CD4-positive, alpha-beta T cell (primary cell): Measurements from ENCODE around the gene FLT4. TPM values are rescaled to one million over a fixed set of nuclear protein-coding genes. Genes with fewer than 3 reads are reported as not detected.

Source experiments
- ATAC-seq: fragments of 200-7000 bp; cut with Tn5 transposase; one replicate; pipeline ENCODE4 v1.10.0; 2022; ENCODE audit warnings: mild to moderate bottlenecking; ENCODE audit not compliant: poor library complexity
- CTCF ChIA-PET: fragments of 350-600 bp; sonication (Branson Sonifier 250); formaldehyde crosslinking; loops from one replicate; lab custom pipeline; 2021; ENCODE audit warnings: antibody characterized with exemption, inconsistent platforms; lab: Charles Lee
- POLR2A ChIA-PET: fragments of 350-600 bp; sonication (Branson Sonifier 250); formaldehyde crosslinking; loops from one replicate; lab custom pipeline; 2021; ENCODE audit warnings: antibody characterized with exemption, inconsistent platforms; lab: Charles Lee
- DNase-seq, 14 experiments: peaks; one replicate each; pipeline ENCODE4 v3.0.0-alpha.2; 2013 to 2020; ENCODE audit warnings: mixed read lengths in 2 of 14
- H3K27ac ChIP-seq, 2 donors: one replicate each; pipeline versions ENCODE4 v1.5.1 to v1.7.0; 2013; ENCODE audit warnings: low read length in 2 of 2, low read depth in 1 of 2, mild to moderate bottlenecking in 1 of 2
- H3K27me3 ChIP-seq, 2 experiments: 1 replicate in 1 of 2; 2 replicates in 1 of 2; pipeline versions ENCODE4 v1.6.1 to v1.7.0; 2013; ENCODE audit warnings: low read length in 2 of 2, control low read depth in 1 of 2, mild to moderate bottlenecking in 1 of 2, moderate library complexity in 1 of 2; ENCODE audit not compliant: insufficient read depth in 2 of 2, control insufficient read depth in 1 of 2
- H3K36me3 ChIP-seq: one replicate; pipeline ENCODE4 v1.6.1; 2013; ENCODE audit warnings: low read length, control low read depth; ENCODE audit not compliant: insufficient read depth
- H3K4me1 ChIP-seq: one replicate; pipeline ENCODE4 v1.6.1; 2013; ENCODE audit warnings: low read length, control low read depth; ENCODE audit not compliant: insufficient read depth
- H3K4me3 ChIP-seq: one replicate; pipeline ENCODE4 v1.5.1; 2013; ENCODE audit warnings: mild to moderate bottlenecking, low read length, moderate library complexity
- H3K9me3 ChIP-seq, 2 experiments: 1 replicate in 1 of 2; 2 replicates in 1 of 2; pipeline versions ENCODE4 v1.6.1 to v1.7.0; 2013; ENCODE audit warnings: low read length in 2 of 2, mild to moderate bottlenecking in 2 of 2, control low read depth in 1 of 2, moderate library complexity in 1 of 2; ENCODE audit not compliant: control insufficient read depth in 1 of 2, insufficient read depth in 1 of 2
- H3K27ac Mint-ChIP-seq: one replicate; pipeline ENCODE4 v1.8.0; 2020; ENCODE audit warnings: mixed read lengths
- H3K27me3 Mint-ChIP-seq: one replicate; pipeline ENCODE4 v1.8.0; 2021; ENCODE audit warnings: mixed read lengths
- H3K36me3 Mint-ChIP-seq: one replicate; pipeline ENCODE4 v1.8.0; 2021; ENCODE audit warnings: low read depth, mixed read lengths
- H3K4me1 Mint-ChIP-seq: one replicate; pipeline ENCODE4 v1.8.0; 2021; ENCODE audit warnings: low read depth, mixed read lengths
- H3K4me3 Mint-ChIP-seq: one replicate; pipeline ENCODE4 v1.8.0; 2020; ENCODE audit warnings: mild to moderate bottlenecking, mixed read lengths
- H3K9me3 Mint-ChIP-seq: one replicate; pipeline ENCODE4 v1.8.0; 2020; ENCODE audit warnings: mixed read lengths
- CTCF ChIP-seq: fragments of 200-600 bp; IDR thresholded peaks from one replicate; pipeline ENCODE4 v1.8.0; 2022; ENCODE audit warnings: antibody characterized with exemption, mild to moderate bottlenecking
- intact Hi-C, 2 experiments: fragments of 100-400 bp; cut with DNase I in 1 of 2; cut with micrococcal nuclease in 1 of 2; formaldehyde crosslinking; loops; one replicate each; pipeline versions ENCODE4 v1.15.1 to v1.9.0; 2023 to 2025; cut with DNase I, micrococcal nuclease
- total RNA-seq, 174 experiments: library from RNA in 2 of 174; stranded (reverse) in 2 of 174; gene quantifications; one replicate each; pipeline ENCODE4 v1.2.3 and lab custom pipeline; 2021 to 2026

Gene FLT4
- total RNA-seq, 2 experiments from 2014 or later: 2.3 to 2.5 TPM

DNA sequence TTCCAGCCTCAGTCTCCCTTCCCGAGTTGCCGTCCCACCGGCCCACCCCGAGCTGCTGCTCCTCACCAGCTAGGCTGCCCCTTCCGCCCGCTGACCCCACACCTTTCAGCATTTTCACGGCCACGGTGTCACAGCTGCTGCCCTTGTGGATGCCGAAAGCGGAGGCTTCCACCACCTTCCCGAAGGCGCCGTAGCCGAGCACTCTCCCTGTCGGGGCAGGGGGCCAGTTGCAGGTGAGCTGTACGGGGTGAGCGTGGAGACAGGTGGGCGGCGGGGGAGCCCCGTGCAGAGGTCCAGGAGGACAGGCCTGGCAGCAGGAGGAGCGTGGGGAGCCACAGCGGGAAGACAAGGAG lies 29.9 kb downstream of the FLT4 start:
- Mint-ChIP-seq H3K27me3 (no peaks in the 10 kb centered on the region), H3K27ac (no peak overlapping the region), H3K9me3 (no peaks in the 10 kb centered on the region), H3K4me3 (no peak overlapping the region), H3K36me3 (no peaks in the 10 kb centered on the region), H3K4me1 (peaks cover 4% of the 10 kb centered on the region)
- ATAC-seq: no peak
- H3K36me3 ChIP-seq: no peaks in the 10 kb centered on the region
- no peak overlapping the region for H3K4me3 ChIP-seq
- no peaks in the 10 kb centered on the region for H3K27me3 ChIP-seq
- intact Hi-C loops: no loop called here
- ChIA-PET POLR2A (no interaction called here), CTCF (no interaction called here)
- H3K27ac ChIP-seq: no peak overlapping the region
- DNase-seq: no peak
- peaks cover 11% of the 10 kb centered on the region for H3K4me1 ChIP-seq
- TF ChIP-seq CTCF: no peak
- no peaks in the 10 kb centered on the region for H3K9me3 ChIP-seq

DNA sequence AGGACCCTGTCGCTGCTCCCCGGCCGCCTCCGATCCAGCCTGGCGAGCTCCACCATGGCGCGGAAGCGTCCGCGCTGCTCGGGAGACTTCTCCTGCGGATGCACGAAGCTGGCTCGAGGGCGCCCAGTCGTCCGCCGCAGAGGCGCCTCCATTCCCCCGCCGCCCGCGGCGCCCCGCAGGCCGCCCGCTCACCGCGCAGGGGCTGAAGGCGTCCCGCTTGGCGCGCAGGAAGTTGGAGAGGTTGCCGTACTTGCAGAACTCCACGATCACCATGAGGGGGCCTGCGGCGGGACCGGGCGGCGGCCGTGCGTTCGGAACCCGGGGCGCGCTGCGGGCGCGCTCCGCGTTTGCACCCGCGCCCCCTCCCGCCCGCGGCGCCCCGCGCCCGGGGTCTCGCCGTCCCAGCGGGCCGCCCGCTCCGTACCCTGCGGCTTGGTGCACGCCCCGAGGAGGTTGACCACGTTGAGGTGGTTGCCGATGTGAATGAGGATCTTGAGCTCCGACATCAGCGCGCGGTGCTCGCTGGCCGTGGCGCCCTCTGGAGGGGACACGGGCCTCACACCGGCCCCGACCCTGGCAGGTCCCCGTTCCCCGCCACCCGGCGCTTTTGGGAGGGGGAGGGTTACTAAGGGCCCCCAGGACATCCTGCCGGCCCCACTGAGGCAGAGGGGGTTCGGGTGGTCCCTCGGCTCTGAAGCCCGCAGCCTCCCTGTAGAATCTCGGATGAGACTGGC lies 30.4 kb downstream of the FLT4 start:
- intact Hi-C loops: no loop called here
- Mint-ChIP-seq H3K27me3 (no peaks in the 10 kb centered on the region), H3K4me1 (peaks cover 3% of the 10 kb centered on the region), H3K4me3 (no peak overlapping the region), H3K36me3 (no peaks in the 10 kb centered on the region), H3K9me3 (no peaks in the 10 kb centered on the region), H3K27ac (no peak overlapping the region)
- ATAC-seq: peak; percentile 57
- CTCF ChIA-PET: no interaction called here
- H3K36me3 ChIP-seq: no peaks in the 10 kb centered on the region
- DNase-seq: peak in 10 of 14 experiments; percentile 7 to 59 (median 34)
- H3K27me3 ChIP-seq: no peaks in the 10 kb centered on the region
- H3K4me3 ChIP-seq: no peak overlapping the region
- no peaks in the 10 kb centered on the region for H3K9me3 ChIP-seq
- no peak overlapping the region for H3K27ac ChIP-seq
- H3K4me1 ChIP-seq: peaks cover 10% of the 10 kb centered on the region
- TF ChIP-seq CTCF: no peak
- POLR2A ChIA-PET: no interaction called here

GRCh38 chr5:180618487-180618828 lies 30.9 kb downstream of the FLT4 start:
- Histone ChIP-seq H3K4me3 (no peak overlapping the region), H3K27me3 (no peaks in the 10 kb centered on the region), H3K4me1 (peaks cover 5% of the 10 kb centered on the region), H3K27ac (no peak overlapping the region), H3K36me3 (no peaks in the 10 kb centered on the region), H3K9me3 (no peaks in the 10 kb centered on the region)
- no peak overlapping the region for H3K4me3 Mint-ChIP-seq
- intact Hi-C loops: no loop called here
- TF ChIP-seq CTCF: no peak
- H3K9me3 Mint-ChIP-seq: no peaks in the 10 kb centered on the region
- ATAC-seq: no peak
- no peaks in the 10 kb centered on the region for H3K27me3 Mint-ChIP-seq
- no peak for DNase-seq
- H3K4me1 Mint-ChIP-seq: no peaks in the 10 kb centered on the region
- ChIA-PET POLR2A (no interaction called here), CTCF (no interaction called here)
- no peak overlapping the region for H3K27ac Mint-ChIP-seq
- no peaks in the 10 kb centered on the region for H3K36me3 Mint-ChIP-seq
